Stimulated activated CD8-positive, alpha-beta memory T cell treated with anti-CD3 and anti-CD28 coated beads, Interleukin-7, amount 100 ng/mL, for 1 hour (primary cell): ENCODE measurements around the gene RAB38.

Experiments used
- DNase-seq, 2 donors: peaks; one replicate each; pipeline ENCODE4 v3.0.0-alpha.2; 2020; ENCODE audit warnings: low read depth in 2 of 2

Gene RAB38

GRCh38 chr11:88174709-88175568 is at the start of gene RAB38:
TSS of gene RAB38 (minus strand) at chr11:88175443. CDS start at chr11:88175384, 59 bp downstream.
- DNase-seq = no peak

GRCh38 chr11:88213406-88213805 is 38.2 kb upstream of the RAB38 start:
- no peak for DNase-seq

- DNase-seq = no peak
Observed at GRCh38 chr11:88212300-88212699, 37.1 kb upstream of the RAB38 start.

- DNase-seq = no peak
Observed at GRCh38 chr11:88208745-88209144, 33.5 kb upstream of the RAB38 start.

GRCh38 chr11:88206751-88207150 is 31.5 kb upstream of the RAB38 start:
- no peak for DNase-seq

- DNase-seq = no peak
Observed at GRCh38 chr11:88204353-88204752, 29.1 kb upstream of the RAB38 start.

- DNase-seq = no peak
Observed at GRCh38 chr11:88203604-88204003, 28.4 kb upstream of the RAB38 start.

GRCh38 chr11:88202498-88202897 is 27.3 kb upstream of the RAB38 start:
- no peak for DNase-seq

- DNase-seq = no peak
Observed at GRCh38 chr11:88196393-88196792, 21.1 kb upstream of the RAB38 start.

- DNase-seq = no peak
Observed at GRCh38 chr11:88195908-88196307, 20.7 kb upstream of the RAB38 start.

- DNase-seq = no peak
Observed at GRCh38 chr11:88194990-88195389, 19.7 kb upstream of the RAB38 start.

- DNase-seq = no peak
Observed at GRCh38 chr11:88193278-88193677, 18.0 kb upstream of the RAB38 start.

GRCh38 chr11:88188932-88189253 is 13.7 kb upstream of the RAB38 start:
- no peak for DNase-seq

- DNase-seq = no peak
Observed at GRCh38 chr11:88188251-88188931, 13.1 kb upstream of the RAB38 start.

GRCh38 chr11:88183233-88183632 is 8.0 kb upstream of the RAB38 start:
- no peak for DNase-seq

- DNase-seq = no peak
Observed at GRCh38 chr11:88181776-88182175, 6.5 kb upstream of the RAB38 start.

GRCh38 chr11:88179971-88180629 is 4.9 kb upstream of the RAB38 start:
- no peak for DNase-seq

- DNase-seq = no peak
Observed at GRCh38 chr11:88179141-88179540, 3.9 kb upstream of the RAB38 start.

GRCh38 chr11:88178191-88178590 is 2.9 kb upstream of the RAB38 start:
- DNase-seq = no peak

- no peak for DNase-seq
Observed at GRCh38 chr11:88175569-88176075, 379 bp upstream of the RAB38 start.

GRCh38 chr11:88173956-88174355 is 1.3 kb downstream of the RAB38 start:
- no peak for DNase-seq

GRCh38 chr11:88171982-88172381 is 3.3 kb downstream of the RAB38 start:
- DNase-seq = no peak

GRCh38 chr11:88170673-88171072 is 4.6 kb downstream of the RAB38 start:
- DNase-seq = no peak
